ENCODE results near the gene NQO2. TPM values are rescaled to one million over a fixed set of nuclear protein-coding genes. Genes with fewer than 3 reads are reported as not detected.

NQO2 gene
- total RNA-seq, 2 donors from 2014 or later: 50.8 to 199 TPM

- Mint-ChIP-seq H3K4me1 (peaks cover 2% of the 10 kb centered on the region), H3K27me3 (ENCODE audit: insufficient read depth) (peaks cover 2% of the 10 kb centered on the region), H3K9me3 (peaks cover 26% of the 10 kb centered on the region), H3K27ac (no peak overlapping the region), H3K4me3 (no peak overlapping the region), H3K36me3 (ENCODE audit: low read depth) (peaks cover 70% of the 10 kb centered on the region)
- Histone ChIP-seq H3K27ac (ENCODE audit: low read depth, low read length) (no peak overlapping the region), H3K4me1 (ENCODE audit: control insufficient read depth, insufficient read depth, low read length) (no peaks in the 10 kb centered on the region), H3K27me3 (ENCODE audit: control insufficient read depth, insufficient read depth, low read length, poor library complexity, severe bottlenecking) (no peaks in the 10 kb centered on the region), H3K9me3 (ENCODE audit: control insufficient read depth, low read length) (peaks cover 14% of the 10 kb centered on the region), H3K36me3 (ENCODE audit: control insufficient read depth, insufficient read depth, low read length) (peaks cover 32% of the 10 kb centered on the region), H3K9ac (ENCODE audit: extremely low read depth, low read length, poor library complexity, severe bottlenecking) (no peak overlapping the region), H3K4me3 (ENCODE audit: low read length) (no peak overlapping the region)
- 96 to 97% methylated on average over 8 to 9 of the region's 9 CpGs for WGBS, 2 experiments (ENCODE audit: insufficient coverage in 1 of 2, insufficient read length in 1 of 2)
- TF ChIP-seq CTCF (conservative IDR thresholded peaks at IDR 0.05): no peak
- no peak for DNase-seq
Measured at GRCh38 chr6:3005077-3005476, 5.4 kb downstream of the NQO2 start.

DNA sequence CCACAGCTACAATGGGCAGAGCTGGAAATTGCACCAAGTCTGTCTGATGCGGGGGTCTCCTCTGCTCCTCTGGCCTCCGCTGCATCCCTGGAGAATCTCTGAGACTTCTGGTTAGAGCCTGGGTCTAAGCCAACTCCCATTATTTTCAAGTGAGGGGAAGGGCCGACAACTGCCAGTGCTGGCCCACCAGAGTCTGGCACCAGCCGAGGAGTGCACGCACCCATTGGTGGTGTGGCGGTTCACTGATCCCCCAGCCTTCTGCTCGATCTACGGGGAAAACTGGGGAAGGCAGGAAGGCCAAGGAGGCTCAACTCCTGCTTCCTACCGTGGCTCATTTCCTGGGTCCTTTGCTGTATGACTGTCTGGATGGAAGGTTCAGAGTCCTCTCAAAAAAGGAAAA, 6.2 kb downstream of the NQO2 start:
- Histone ChIP-seq H3K4me1 (ENCODE audit: control insufficient read depth, insufficient read depth, low read length) (no peaks in the 10 kb centered on the region), H3K9me3 (ENCODE audit: control insufficient read depth, low read length) (peaks cover 22% of the 10 kb centered on the region), H3K4me3 (ENCODE audit: low read length) (no peak overlapping the region), H3K9ac (ENCODE audit: extremely low read depth, low read length, poor library complexity, severe bottlenecking) (no peak overlapping the region), H3K27me3 (ENCODE audit: control insufficient read depth, insufficient read depth, low read length, poor library complexity, severe bottlenecking) (no peaks in the 10 kb centered on the region), H3K36me3 (ENCODE audit: control insufficient read depth, insufficient read depth, low read length) (peaks cover 40% of the 10 kb centered on the region), H3K27ac (ENCODE audit: low read depth, low read length) (no peak overlapping the region)
- Mint-ChIP-seq H3K4me1 (peaks cover 2% of the 10 kb centered on the region), H3K27me3 (ENCODE audit: insufficient read depth) (no peaks in the 10 kb centered on the region), H3K9me3 (peaks cover 34% of the 10 kb centered on the region), H3K4me3 (no peak overlapping the region), H3K27ac (no peak overlapping the region), H3K36me3 (ENCODE audit: low read depth) (peaks cover 78% of the 10 kb centered on the region)
- no peak for TF ChIP-seq CTCF (conservative IDR thresholded peaks at IDR 0.05)
- 92 to 95% methylated on average over 3 to 9 of the region's 9 CpGs for WGBS, 2 experiments (ENCODE audit: insufficient coverage in 1 of 2, insufficient read length in 1 of 2)
- peak; percentile 28 for DNase-seq

DNA sequence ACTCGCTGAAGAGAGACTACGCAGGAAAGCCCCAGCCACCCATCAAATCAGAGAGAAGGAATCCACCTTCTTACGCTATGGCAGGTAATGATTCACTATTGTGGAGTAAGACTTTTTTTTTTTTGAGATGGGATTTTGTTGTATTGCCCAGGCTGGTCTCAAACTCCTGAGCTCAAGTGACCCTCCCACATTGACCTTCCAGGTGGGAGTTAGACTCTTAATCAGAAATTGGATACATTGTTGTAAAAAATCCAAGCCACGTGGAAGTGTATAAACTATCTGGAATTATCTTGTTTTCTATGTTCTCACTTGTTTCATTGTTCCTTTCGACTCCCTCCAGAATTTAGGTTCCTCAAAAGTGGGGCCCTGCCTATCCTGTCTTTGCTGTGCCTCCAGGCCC, 6.8 kb downstream of the NQO2 start:
- no peak overlapping the region for H3K9ac ChIP-seq (ENCODE audit: extremely low read depth, low read length, poor library complexity, severe bottlenecking)
- H3K27me3 ChIP-seq (ENCODE audit: control insufficient read depth, insufficient read depth, low read length, poor library complexity, severe bottlenecking): no peaks in the 10 kb centered on the region
- 75 to 97% methylated on average over 1 to 5 of the region's 5 CpGs for WGBS, 2 experiments (ENCODE audit: insufficient coverage in 1 of 2, insufficient read length in 1 of 2)
- Mint-ChIP-seq H3K27ac (no peak overlapping the region), H3K4me1 (peaks cover 2% of the 10 kb centered on the region), H3K36me3 (ENCODE audit: low read depth) (peaks cover 84% of the 10 kb centered on the region), H3K4me3 (no peak overlapping the region), H3K9me3 (peaks cover 40% of the 10 kb centered on the region), H3K27me3 (ENCODE audit: insufficient read depth) (no peaks in the 10 kb centered on the region)
- no peak for DNase-seq
- no peak overlapping the region for H3K27ac ChIP-seq (ENCODE audit: low read depth, low read length)
- H3K36me3 ChIP-seq (ENCODE audit: control insufficient read depth, insufficient read depth, low read length): peaks cover 46% of the 10 kb centered on the region
- H3K4me1 ChIP-seq (ENCODE audit: control insufficient read depth, insufficient read depth, low read length): no peaks in the 10 kb centered on the region
- no peak for TF ChIP-seq CTCF (conservative IDR thresholded peaks at IDR 0.05)
- H3K9me3 ChIP-seq (ENCODE audit: control insufficient read depth, low read length): peaks cover 28% of the 10 kb centered on the region
- no peak overlapping the region for H3K4me3 ChIP-seq (ENCODE audit: low read length)

All from endodermal cell (in vitro differentiated cells).